ENCODE data around the gene KCTD8.

Gene KCTD8

DNA sequence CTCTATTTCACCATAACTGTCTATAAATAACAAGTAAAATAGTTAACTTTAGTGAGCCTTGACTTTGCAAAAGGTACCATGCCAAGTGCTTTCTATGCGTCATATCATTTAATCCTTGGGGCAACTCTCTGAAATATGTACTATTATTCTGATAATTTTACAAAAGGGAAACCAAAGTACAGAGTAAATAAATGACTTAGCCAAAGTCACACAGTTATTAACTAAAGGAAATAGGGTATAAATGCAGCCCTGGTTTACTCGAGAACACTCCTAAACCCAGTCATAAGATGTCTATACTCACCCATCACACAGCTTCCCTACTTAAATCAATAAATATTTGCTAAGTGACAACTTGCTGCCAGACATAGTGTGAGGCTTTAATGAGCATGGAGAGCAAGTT lies 14.4 kb downstream of the KCTD8 start:
- Histone ChIP-seq H3K27ac (ENCODE audit: low read depth, low read length) (no peak overlapping the region), H3K9me3 (ENCODE audit: insufficient read depth, low read depth, low read length) (no peaks in the 10 kb centered on the region), H3K4me1 (ENCODE audit: insufficient read depth, low read length) (no peaks in the 10 kb centered on the region), H3K4me3 (ENCODE audit: low read length) (no peak overlapping the region), H3K27me3 (ENCODE audit: insufficient read depth, low read length) (no peaks in the 10 kb centered on the region), H3K36me3 (ENCODE audit: insufficient read depth, low read length) (no peaks in the 10 kb centered on the region), H3K9ac (ENCODE audit: low read depth, low read length) (no peak overlapping the region)
- 78% methylated on average over 2 of the region's 2 CpGs for WGBS

GRCh38 chr4:44425614-44426208 lies 22.9 kb downstream of the KCTD8 start:
- Histone ChIP-seq H3K27me3 (ENCODE audit: insufficient read depth, low read length) (no peaks in the 10 kb centered on the region), H3K4me3 (ENCODE audit: low read length) (no peak overlapping the region), H3K27ac (ENCODE audit: low read depth, low read length) (no peak overlapping the region), H3K9ac (ENCODE audit: low read depth, low read length) (no peak overlapping the region), H3K36me3 (ENCODE audit: insufficient read depth, low read length) (no peaks in the 10 kb centered on the region), H3K4me1 (ENCODE audit: insufficient read depth, low read length) (0 out of 2 replicates have a peak, but pooled peaks cover 4% of the 10 kb centered on the region), H3K9me3 (ENCODE audit: insufficient read depth, low read depth, low read length) (no peaks in the 10 kb centered on the region)
- no CpG with 5 or more reads among the region's 2 CpGs for WGBS

GRCh38 chr4:44422912-44423311 lies 25.7 kb downstream of the KCTD8 start:
- 0 out of 2 replicates have a peak, but pooled peaks cover 4% of the 10 kb centered on the region for H3K4me1 ChIP-seq (ENCODE audit: insufficient read depth, low read length)
- no peaks in the 10 kb centered on the region for H3K9me3 ChIP-seq (ENCODE audit: insufficient read depth, low read depth, low read length)
- no peak overlapping the region for H3K4me3 ChIP-seq (ENCODE audit: low read length)
- no peak overlapping the region for H3K27ac ChIP-seq (ENCODE audit: low read depth, low read length)
- no peaks in the 10 kb centered on the region for H3K27me3 ChIP-seq (ENCODE audit: insufficient read depth, low read length)
- H3K36me3 ChIP-seq (ENCODE audit: insufficient read depth, low read length) = no peaks in the 10 kb centered on the region
- no peak overlapping the region for H3K9ac ChIP-seq (ENCODE audit: low read depth, low read length)
- WGBS = 85% methylated on average over 1 of the region's 1 CpG

- no peaks in the 10 kb centered on the region for H3K9me3 ChIP-seq (ENCODE audit: insufficient read depth, low read depth, low read length)
- no peaks in the 10 kb centered on the region for H3K27me3 ChIP-seq (ENCODE audit: insufficient read depth, low read length)
- no peak overlapping the region for H3K27ac ChIP-seq (ENCODE audit: low read depth, low read length)
- H3K4me1 ChIP-seq (ENCODE audit: insufficient read depth, low read length) = 0 out of 2 replicates have a peak, but pooled peaks cover 4% of the 10 kb centered on the region
- no peak overlapping the region for H3K9ac ChIP-seq (ENCODE audit: low read depth, low read length)
- no peaks in the 10 kb centered on the region for H3K36me3 ChIP-seq (ENCODE audit: insufficient read depth, low read length)
- 100% methylated on average over 1 of the region's 2 CpGs for WGBS
- no peak overlapping the region for H3K4me3 ChIP-seq (ENCODE audit: low read length)
Observed at GRCh38 chr4:44421330-44422065, 27.1 kb downstream of the KCTD8 start.

GRCh38 chr4:44415251-44415650 lies 33.4 kb downstream of the KCTD8 start:
- 89% methylated on average over 1 of the region's 1 CpG for WGBS
- peak overlapping the region; percentile 64 for H3K27ac ChIP-seq (ENCODE audit: low read depth, low read length)
- H3K36me3 ChIP-seq (ENCODE audit: insufficient read depth, low read length) = no peaks in the 10 kb centered on the region
- no peaks in the 10 kb centered on the region for H3K9me3 ChIP-seq (ENCODE audit: insufficient read depth, low read depth, low read length)
- peaks cover 16% of the 10 kb centered on the region; the same call in 1 of the 2 replicates for H3K4me1 ChIP-seq (ENCODE audit: insufficient read depth, low read length)
- no peak overlapping the region for H3K9ac ChIP-seq (ENCODE audit: low read depth, low read length)
- no peaks in the 10 kb centered on the region for H3K27me3 ChIP-seq (ENCODE audit: insufficient read depth, low read length)
- peak overlapping the region; percentile 6; the same call in 1 of the 2 replicates for H3K4me3 ChIP-seq (ENCODE audit: low read length)

DNA sequence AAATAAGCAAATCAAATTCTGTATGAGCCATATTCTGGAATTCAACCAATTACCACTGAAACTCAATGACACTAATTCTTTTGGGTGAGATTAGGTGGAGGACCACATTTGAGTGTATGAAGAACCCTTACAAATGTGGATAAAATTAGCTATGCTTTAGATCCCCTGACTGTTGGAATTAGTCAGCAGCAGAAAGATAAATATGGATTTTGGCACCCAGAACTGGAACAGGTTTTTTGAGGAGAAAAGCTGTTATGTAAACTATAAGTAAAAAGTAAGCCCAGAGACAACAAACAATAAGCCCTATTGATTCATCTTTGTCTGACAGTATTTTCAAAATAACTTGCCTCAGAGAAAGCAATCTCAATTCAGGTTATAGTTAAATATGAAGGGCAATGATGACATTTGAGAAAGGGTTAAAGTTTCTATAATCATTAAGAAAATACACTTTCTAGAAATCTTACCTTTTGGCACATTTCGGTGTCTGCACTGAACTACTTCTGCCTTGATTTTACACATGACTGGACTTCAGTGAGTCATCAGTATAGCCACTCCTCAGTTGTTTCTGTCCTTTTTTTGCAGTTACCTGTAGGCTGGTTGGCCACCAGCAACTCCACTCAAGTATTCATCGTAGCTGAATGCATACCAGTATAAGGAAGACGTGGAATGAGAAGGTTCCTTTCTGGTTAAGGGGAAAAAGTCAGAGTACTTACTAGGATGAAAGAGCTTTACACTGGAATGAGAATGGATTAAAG lies 80.0 kb downstream of the KCTD8 start:
- no peaks in the 10 kb centered on the region for H3K4me1 ChIP-seq (ENCODE audit: insufficient read depth, low read length)
- H3K27ac ChIP-seq (ENCODE audit: low read depth, low read length) = no peak overlapping the region
- WGBS = 89% methylated on average over 3 of the region's 3 CpGs
- no peak overlapping the region for H3K4me3 ChIP-seq (ENCODE audit: low read length)
- H3K9ac ChIP-seq (ENCODE audit: low read depth, low read length) = no peak overlapping the region
- H3K9me3 ChIP-seq (ENCODE audit: insufficient read depth, low read depth, low read length) = no peaks in the 10 kb centered on the region
- H3K27me3 ChIP-seq (ENCODE audit: insufficient read depth, low read length) = no peaks in the 10 kb centered on the region
- no peaks in the 10 kb centered on the region for H3K36me3 ChIP-seq (ENCODE audit: insufficient read depth, low read length)

- Histone ChIP-seq H3K36me3 (ENCODE audit: insufficient read depth, low read length) (no peaks in the 10 kb centered on the region), H3K4me1 (ENCODE audit: insufficient read depth, low read length) (no peaks in the 10 kb centered on the region), H3K27me3 (ENCODE audit: insufficient read depth, low read length) (no peaks in the 10 kb centered on the region), H3K9ac (ENCODE audit: low read depth, low read length) (no peak overlapping the region), H3K27ac (ENCODE audit: low read depth, low read length) (no peak overlapping the region), H3K4me3 (ENCODE audit: low read length) (no peak overlapping the region), H3K9me3 (ENCODE audit: insufficient read depth, low read depth, low read length) (no peaks in the 10 kb centered on the region)
- 96% methylated on average over 3 of the region's 3 CpGs for WGBS
Observed at GRCh38 chr4:44354172-44354571, 94.4 kb downstream of the KCTD8 start.

DNA sequence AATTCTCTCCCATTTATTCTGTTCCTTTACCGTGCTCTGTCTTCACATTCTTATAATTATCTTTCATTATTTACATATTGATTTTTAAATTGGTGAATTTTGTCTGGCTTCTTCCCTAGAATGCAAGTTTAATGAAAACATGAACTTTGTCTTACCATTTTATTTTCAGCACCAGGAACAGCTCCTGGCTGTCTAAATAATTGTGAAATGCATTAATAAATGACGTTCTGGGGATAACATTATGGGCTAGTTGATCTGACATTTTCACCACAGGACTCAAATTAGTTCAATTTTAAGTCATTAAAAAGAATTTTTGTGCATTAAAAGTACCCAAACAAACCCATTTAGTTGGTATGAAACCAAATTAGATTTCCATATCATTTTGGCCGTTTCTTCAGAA lies 97.5 kb downstream of the KCTD8 start:
- Histone ChIP-seq H3K4me3 (ENCODE audit: low read length) (no peak overlapping the region), H3K9me3 (ENCODE audit: insufficient read depth, low read depth, low read length) (no peaks in the 10 kb centered on the region), H3K9ac (ENCODE audit: low read depth, low read length) (no peak overlapping the region), H3K4me1 (ENCODE audit: insufficient read depth, low read length) (no peaks in the 10 kb centered on the region), H3K27me3 (ENCODE audit: insufficient read depth, low read length) (no peaks in the 10 kb centered on the region), H3K36me3 (ENCODE audit: insufficient read depth, low read length) (no peaks in the 10 kb centered on the region), H3K27ac (ENCODE audit: low read depth, low read length) (no peak overlapping the region)
- WGBS = no CpG with 5 or more reads among the region's 3 CpGs

DNA sequence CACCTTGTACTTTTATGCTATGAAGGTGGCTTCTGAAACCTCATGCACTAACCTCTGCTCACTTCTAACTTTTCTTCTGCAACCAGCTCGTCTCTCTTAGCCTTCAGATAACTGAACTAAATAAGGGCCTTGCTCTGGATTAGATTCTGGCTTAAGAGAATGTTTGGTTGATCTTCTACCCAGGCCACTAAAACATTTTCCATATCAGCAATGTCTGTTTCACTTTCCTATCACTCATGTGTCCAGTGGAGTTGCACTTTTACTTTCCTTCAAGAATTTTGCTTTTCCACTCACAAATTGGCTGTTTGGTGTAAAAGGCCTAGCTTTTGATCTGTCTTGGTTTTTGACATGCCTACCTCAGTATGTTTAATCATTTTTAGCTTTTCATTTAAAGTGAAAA lies 105.8 kb downstream of the KCTD8 start:
- no peak overlapping the region for H3K27ac ChIP-seq (ENCODE audit: low read depth, low read length)
- 89% methylated on average over 1 of the region's 1 CpG for WGBS

DNA sequence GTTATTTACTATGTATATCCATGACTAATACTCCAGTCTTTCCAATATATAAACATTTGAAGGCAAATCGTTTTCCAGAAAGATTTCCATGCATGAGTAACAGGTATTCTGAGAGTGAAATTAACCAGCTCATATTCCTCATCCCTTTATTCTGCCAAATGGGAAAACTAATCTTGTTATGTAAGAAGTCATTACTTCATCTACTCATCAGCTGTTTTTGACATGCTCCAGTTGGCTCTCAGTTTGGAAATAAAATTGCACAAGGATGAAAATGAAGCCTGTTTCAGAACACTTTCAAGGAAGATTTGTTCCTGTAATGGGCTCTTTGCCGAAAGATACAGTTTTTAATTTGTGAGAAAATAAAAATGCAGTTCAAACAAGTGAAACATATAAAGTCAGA lies 121.9 kb downstream of the KCTD8 start:
- H3K4me3 ChIP-seq (ENCODE audit: low read length) = no peak overlapping the region
- no peaks in the 10 kb centered on the region for H3K27me3 ChIP-seq (ENCODE audit: insufficient read depth, low read length)
- no peaks in the 10 kb centered on the region for H3K9me3 ChIP-seq (ENCODE audit: insufficient read depth, low read depth, low read length)
- H3K36me3 ChIP-seq (ENCODE audit: insufficient read depth, low read length) = no peaks in the 10 kb centered on the region
- no peak overlapping the region for H3K9ac ChIP-seq (ENCODE audit: low read depth, low read length)
- H3K27ac ChIP-seq (ENCODE audit: low read depth, low read length) = no peak overlapping the region
- H3K4me1 ChIP-seq (ENCODE audit: insufficient read depth, low read length) = peaks cover 11% of the 10 kb centered on the region; the same call in 1 of the 2 replicates
- 83% methylated on average over 1 of the region's 2 CpGs for WGBS

More for the DNA sequence above, 105.8 kb downstream of the KCTD8 start:
- Histone ChIP-seq H3K4me3 (ENCODE audit: low read length) (no peak overlapping the region), H3K4me1 (ENCODE audit: insufficient read depth, low read length) (peaks cover 9% of the 10 kb centered on the region; the same call in 1 of the 2 replicates), H3K36me3 (ENCODE audit: insufficient read depth, low read length) (no peaks in the 10 kb centered on the region), H3K9me3 (ENCODE audit: insufficient read depth, low read depth, low read length) (no peaks in the 10 kb centered on the region), H3K27me3 (ENCODE audit: insufficient read depth, low read length) (no peaks in the 10 kb centered on the region), H3K9ac (ENCODE audit: low read depth, low read length) (no peak overlapping the region)

DNA sequence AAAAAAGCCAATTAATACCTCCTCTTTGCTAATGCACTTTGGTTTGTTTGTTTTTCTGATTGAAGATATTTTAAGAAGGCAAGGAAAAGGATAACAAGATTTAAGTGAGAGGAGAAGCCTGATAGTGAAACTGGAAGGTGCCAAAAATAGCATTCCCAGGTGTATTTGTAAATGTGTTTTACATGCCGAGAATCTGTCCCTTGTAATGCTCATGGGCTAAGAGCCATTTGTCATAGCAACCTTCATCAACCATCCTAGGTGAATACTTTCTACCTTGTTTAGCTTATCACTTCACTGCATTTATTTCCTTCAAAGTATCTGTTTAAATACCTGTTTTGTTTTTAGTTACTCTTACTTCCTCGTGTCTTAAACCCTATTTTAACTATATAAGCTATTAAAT lies 127.8 kb downstream of the KCTD8 start:
- 94% methylated on average over 2 of the region's 2 CpGs for WGBS
- peaks cover 5% of the 10 kb centered on the region; the same call in 1 of the 2 replicates for H3K4me1 ChIP-seq (ENCODE audit: insufficient read depth, low read length)
- no peaks in the 10 kb centered on the region for H3K9me3 ChIP-seq (ENCODE audit: insufficient read depth, low read depth, low read length)
- no peaks in the 10 kb centered on the region for H3K27me3 ChIP-seq (ENCODE audit: insufficient read depth, low read length)
- H3K9ac ChIP-seq (ENCODE audit: low read depth, low read length) = no peak overlapping the region
- no peak overlapping the region for H3K27ac ChIP-seq (ENCODE audit: low read depth, low read length)
- H3K36me3 ChIP-seq (ENCODE audit: insufficient read depth, low read length) = no peaks in the 10 kb centered on the region
- H3K4me3 ChIP-seq (ENCODE audit: low read length) = no peak overlapping the region

Data from HUES64 (cell line).